Heart left ventricle (tissue), 13 donors: ENCODE data around the gene RAD51B.

ENCODE experiments used
- POLR2A ChIP-seq, 2 donors: fragments of 450-650 bp; IDR thresholded peaks; one replicate each; pipeline ENCODE4 v1.6.1; 2017; ENCODE audit warnings: antibody characterized with exemption in 2 of 2, mild to moderate bottlenecking in 2 of 2, moderate library complexity in 2 of 2
- TF ChIP-seq, protein P1 (sequence below), 12 donors: fragments of 200-600 bp; sonication (generic) in 4 of 12; IDR thresholded peaks; one replicate each; pipeline versions ENCODE4 v1.5.0 to v1.8.0; 2018 to 2022; ENCODE audit warnings: antibody characterized with exemption in 12 of 12, mild to moderate bottlenecking in 5 of 12
- donor health status: ischemic (EF 13 %, LVEDD 7.1; RV severe dilation, severe dysfunction).
- donor health status: DM: no; HTN: yes; CAD: no.
- donor health status: DM: no; HTN: no; CAD: no.
- donor health status: ischemic (EF 25% LVEDD 6.9; RV normal size, moderate dysfunction).
- donor health status: ischemic (EF 25% LVEDD 5.7; RV mildly dilated, moderate dysfunction).
- donor health status: ischemic (EF 35%, LVEDD 5.7; RV mildly dilated, moderate dysfunction).
- donor health status: nonischemic (EF 11% LVEDD 7.7; RV severe dilation, severe dysfunction).
- donor health status: DM: yes; HTN: yes; CAD: no.
- donor health status: PGD.
- donor health status: ischemic (EF 29% LVEDD 5.4; RV normal size, mild dysfunction).
- donor health status: nonischemic (EF 23%, LVEDD 6.1; RV moderate dilation, normal function).

DNA sequence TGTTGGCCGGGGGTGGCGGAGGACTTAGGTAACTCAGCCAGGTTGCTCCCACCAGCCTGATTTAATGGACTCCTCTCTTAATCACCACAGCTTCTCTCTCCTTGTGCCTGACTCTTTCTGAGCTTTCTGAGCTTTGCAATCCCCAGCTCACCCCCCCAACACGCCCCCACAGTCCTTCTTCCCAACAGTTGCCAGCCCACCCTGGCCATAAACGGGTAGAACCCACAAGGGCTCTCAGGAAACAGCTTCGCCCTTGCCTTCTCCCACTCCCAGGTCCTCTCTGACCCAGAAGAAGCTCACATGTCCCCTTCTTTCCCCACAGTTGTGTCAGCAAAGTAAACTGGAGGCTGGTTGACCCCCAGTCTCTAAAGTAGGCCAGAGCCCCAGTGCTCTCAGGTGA lies 940.4 kb downstream of the RAD51B start:
- TF ChIP-seq, protein P1, sequence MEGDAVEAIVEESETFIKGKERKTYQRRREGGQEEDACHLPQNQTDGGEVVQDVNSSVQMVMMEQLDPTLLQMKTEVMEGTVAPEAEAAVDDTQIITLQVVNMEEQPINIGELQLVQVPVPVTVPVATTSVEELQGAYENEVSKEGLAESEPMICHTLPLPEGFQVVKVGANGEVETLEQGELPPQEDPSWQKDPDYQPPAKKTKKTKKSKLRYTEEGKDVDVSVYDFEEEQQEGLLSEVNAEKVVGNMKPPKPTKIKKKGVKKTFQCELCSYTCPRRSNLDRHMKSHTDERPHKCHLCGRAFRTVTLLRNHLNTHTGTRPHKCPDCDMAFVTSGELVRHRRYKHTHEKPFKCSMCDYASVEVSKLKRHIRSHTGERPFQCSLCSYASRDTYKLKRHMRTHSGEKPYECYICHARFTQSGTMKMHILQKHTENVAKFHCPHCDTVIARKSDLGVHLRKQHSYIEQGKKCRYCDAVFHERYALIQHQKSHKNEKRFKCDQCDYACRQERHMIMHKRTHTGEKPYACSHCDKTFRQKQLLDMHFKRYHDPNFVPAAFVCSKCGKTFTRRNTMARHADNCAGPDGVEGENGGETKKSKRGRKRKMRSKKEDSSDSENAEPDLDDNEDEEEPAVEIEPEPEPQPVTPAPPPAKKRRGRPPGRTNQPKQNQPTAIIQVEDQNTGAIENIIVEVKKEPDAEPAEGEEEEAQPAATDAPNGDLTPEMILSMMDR (IDR thresholded peaks at IDR 0.05) = no peak
- no peak for TF ChIP-seq POLR2A (IDR thresholded peaks at IDR 0.05)
